GM23338 (cell line): ENCODE results near the gene SPX. TPM values are rescaled to one million over a fixed set of nuclear protein-coding genes. Genes with fewer than 3 reads are reported as not detected.

Source experiments
- ATAC-seq: fragments of 200-7000 bp; cut with Tn5 transposase; 3 replicates; pipeline ENCODE4 v1.9.1; 2020
- DNase-seq: peaks from one replicate; pipeline ENCODE4 v3.0.0-alpha.2; 2015; ENCODE audit warnings: low spot score
- H2AFZ ChIP-seq: fragments of 200-600 bp; sonication (generic); 2 replicates; pipeline ENCODE4 v1.8.0; 2016; ENCODE audit warnings: antibody characterized with exemption, mild to moderate bottlenecking, moderate library complexity
- H3F3A ChIP-seq: fragments of 200-600 bp; sonication (generic); replicated peaks from 2 replicates; pipeline ENCODE4 v1.8.0; 2017; ENCODE audit warnings: antibody characterized with exemption, mixed run types, low read depth
- H3K27ac ChIP-seq: fragments of 200-600 bp; sonication (generic); 2 replicates; pipeline ENCODE4 v1.6.1; 2016; ENCODE audit warnings: low read depth
- H3K27me3 ChIP-seq: fragments of 200-600 bp; sonication (generic); 2 replicates; pipeline ENCODE4 v1.8.0; 2016; ENCODE audit warnings: mild to moderate bottlenecking, mixed run types, moderate library complexity; ENCODE audit not compliant: insufficient read depth
- H3K36me3 ChIP-seq: fragments of 200-600 bp; sonication (generic); 2 replicates; pipeline ENCODE4 v1.8.0; 2016; ENCODE audit warnings: mild to moderate bottlenecking; ENCODE audit not compliant: insufficient read depth
- H3K4me1 ChIP-seq: fragments of 200-600 bp; sonication (generic); 2 replicates; pipeline ENCODE4 v1.8.0; 2016; ENCODE audit warnings: mild to moderate bottlenecking, moderate library complexity; ENCODE audit not compliant: insufficient read depth
- H3K4me2 ChIP-seq: fragments of 200-600 bp; sonication (generic); 2 replicates; pipeline ENCODE4 v1.7.1; 2017; ENCODE audit warnings: mixed run types
- H3K4me3 ChIP-seq: fragments of 200-600 bp; sonication (generic); 2 replicates; pipeline ENCODE4 v1.6.1; 2016; ENCODE audit warnings: mixed run types
- H3K79me2 ChIP-seq: fragments of 200-600 bp; sonication (generic); replicated peaks from 2 replicates; pipeline ENCODE4 v1.8.0; 2017; ENCODE audit warnings: mild to moderate bottlenecking; ENCODE audit not compliant: insufficient read depth
- H3K9me2 ChIP-seq: fragments of 200-600 bp; sonication (generic); 2 replicates; pipeline ENCODE4 v1.8.0; 2017; ENCODE audit not compliant: insufficient read depth
- H4K20me1 ChIP-seq: fragments of 200-600 bp; sonication (generic); replicated peaks from 2 replicates; pipeline ENCODE4 v1.8.0; 2017; ENCODE audit warnings: mild to moderate bottlenecking; ENCODE audit not compliant: insufficient read depth
- H3K27ac Mint-ChIP-seq: 2 replicates; pipeline ENCODE4 v1.8.0; 2020; ENCODE audit warnings: inconsistent platforms, mild to moderate bottlenecking, moderate library complexity, mixed read lengths
- H3K27me3 Mint-ChIP-seq: 3 replicates; pipeline ENCODE4 v1.8.0; 2022; ENCODE audit warnings: low read depth, mild to moderate bottlenecking, moderate library complexity, mixed read lengths, inconsistent platforms; ENCODE audit not compliant: insufficient read depth, poor library complexity
- H3K36me3 Mint-ChIP-seq: 3 replicates; pipeline ENCODE4 v1.8.0; 2021; ENCODE audit warnings: low read depth, mild to moderate bottlenecking, inconsistent platforms, moderate library complexity, mixed read lengths
- H3K4me1 Mint-ChIP-seq: 3 replicates; pipeline ENCODE4 v1.8.0; 2020; ENCODE audit warnings: mild to moderate bottlenecking, inconsistent platforms, mixed read lengths
- H3K4me3 Mint-ChIP-seq: 3 replicates; pipeline ENCODE4 v1.8.0; 2021; ENCODE audit warnings: moderate library complexity, mild to moderate bottlenecking, inconsistent platforms, mixed read lengths
- H3K9me3 Mint-ChIP-seq: 3 replicates; pipeline ENCODE4 v1.8.0; 2020; ENCODE audit warnings: moderate library complexity, mild to moderate bottlenecking, inconsistent platforms, mixed read lengths
- CREB1 ChIP-seq: fragments of 250-450 bp; sonication (Bioruptor Pico); IDR thresholded peaks from 2 replicates; pipeline ENCODE4 v1.5.0; 2020; ENCODE audit warnings: low read depth, mild to moderate bottlenecking, moderate library complexity
- CTCF ChIP-seq, 2 experiments: fragments of 200-600 bp in 1 of 2; sonication (generic) in 1 of 2; conservative IDR thresholded peaks; 2 replicates each; pipeline versions ENCODE4 v1.5.1 to v1.6.1; 2016 to 2017; ENCODE audit warnings: antibody characterized with exemption in 2 of 2, low read depth in 2 of 2, mild to moderate bottlenecking in 2 of 2, moderate library complexity in 1 of 2
- EZH2 ChIP-seq: fragments of 200-600 bp; sonication (generic); IDR thresholded peaks from one replicate; pipeline ENCODE4 v1.8.0; 2017; ENCODE audit warnings: antibody characterized with exemption, mild to moderate bottlenecking, low read depth; ENCODE audit not compliant: unreplicated experiment
- EZH2phosphoT487 ChIP-seq: fragments of 200-600 bp; sonication (generic); IDR thresholded peaks from one replicate; pipeline ENCODE4 v1.8.1; 2018; ENCODE audit warnings: antibody characterized with exemption; ENCODE audit not compliant: unreplicated experiment
- JUNB ChIP-seq: IDR thresholded peaks from one replicate; pipeline ENCODE4 v1.6.1; 2016; ENCODE audit warnings: antibody characterized with exemption; ENCODE audit not compliant: unreplicated experiment
- NANOG ChIP-seq: IDR thresholded peaks from 2 replicates; pipeline ENCODE4 v1.6.1; 2016; ENCODE audit warnings: antibody characterized with exemption, borderline replicate concordance
- POLR2AphosphoS5 ChIP-seq: IDR thresholded peaks from 2 replicates; pipeline ENCODE4 v1.6.1; 2016; ENCODE audit warnings: antibody characterized with exemption, low read depth
- REST ChIP-seq: IDR thresholded peaks from one replicate; pipeline ENCODE4 v1.6.1; 2018; ENCODE audit warnings: antibody characterized with exemption; ENCODE audit not compliant: unreplicated experiment
- STAT1 ChIP-seq: IDR thresholded peaks from one replicate; pipeline ENCODE4 v1.6.1; 2016; ENCODE audit warnings: antibody characterized with exemption; ENCODE audit not compliant: unreplicated experiment
- ZNF114 ChIP-seq: fragments of 250-450 bp; sonication (Bioruptor Pico); IDR thresholded peaks from 2 replicates; pipeline ENCODE4 v1.5.0; 2020; ENCODE audit warnings: mild to moderate bottlenecking, moderate library complexity
- ZNF331 ChIP-seq: fragments of 250-450 bp; sonication (Bioruptor Pico); IDR thresholded peaks from 2 replicates; pipeline ENCODE4 v1.5.0; 2020; ENCODE audit warnings: low read depth, mild to moderate bottlenecking, moderate library complexity
- ZNF462 ChIP-seq: fragments of 250-450 bp; sonication (Bioruptor Pico); IDR thresholded peaks from 2 replicates; pipeline ENCODE4 v1.5.0; 2020; ENCODE audit warnings: mild to moderate bottlenecking, moderate library complexity
- polyA plus RNA-seq: library from polyadenylated mRNA; unstranded; fragments of >200 nt; fragmentation: Nextera tagmentation; extraction: Ambion mirVana; gene quantifications from 2 replicates; pipeline ENCODE4 v1.2.1, GENCODE V29; 2016
- total RNA-seq: library from RNA; depleted of rRNA; stranded (reverse); fragments of >200 nt; shearing (Covaris generic); gene quantifications from 2 replicates; pipeline ENCODE4 v1.2.3, GENCODE V29; 2014

The SPX gene
- total and polyA plus RNA-seq, 2 experiments from 2014 or later, result 1.3 TPM

DNA sequence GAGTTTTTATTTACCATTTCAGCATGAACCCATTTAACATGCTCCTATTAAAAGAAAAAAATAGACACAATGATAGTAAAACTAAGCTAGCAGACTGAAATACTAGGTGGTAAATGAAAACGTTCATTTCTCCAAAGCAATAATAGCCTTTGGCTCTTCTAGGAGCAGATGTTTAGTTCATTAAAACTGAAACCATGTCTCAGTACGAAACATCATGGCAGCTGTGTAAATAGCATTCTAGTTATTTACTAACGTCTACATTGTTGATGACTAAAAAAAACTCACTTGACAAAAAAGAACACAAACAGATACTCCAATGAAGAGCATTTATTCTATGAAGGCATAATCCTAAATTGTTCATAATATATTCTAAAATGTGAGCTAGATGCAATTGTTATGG lies 42.6 kb upstream of the SPX start (continued):
- TF ChIP-seq CTCF (conservative IDR thresholded peaks at IDR 0.05; ENCODE audit: low read depth in 2 of 2) (no peak), POLR2AphosphoS5 (no peak), JUNB (no peak), ZNF331 (no peak), STAT1 (no peak)

- peaks cover 8% of the 10 kb centered on the region for H3K36me3 ChIP-seq
- no peak overlapping the region for H3K27ac ChIP-seq
- H3K27ac Mint-ChIP-seq, result no peak overlapping the region
- H3F3A ChIP-seq, result no peaks in the 10 kb centered on the region
- no peaks in the 10 kb centered on the region for H3K4me1 Mint-ChIP-seq
- H3K4me3 Mint-ChIP-seq, result no peak overlapping the region
- H3K36me3 Mint-ChIP-seq, result peaks cover 6% of the 10 kb centered on the region; the same call in 2 of the 3 replicates
- DNase-seq, result no peak
- no peak for ATAC-seq
- no peak overlapping the region for H3K4me2 ChIP-seq
- H3K27me3 Mint-ChIP-seq, result peaks cover 1% of the 10 kb centered on the region
- no peaks in the 10 kb centered on the region for H3K9me3 Mint-ChIP-seq
- no peaks in the 10 kb centered on the region for H3K4me1 ChIP-seq
- no peaks in the 10 kb centered on the region for H3K9me2 ChIP-seq
- H3K79me2 ChIP-seq, result no peaks in the 10 kb centered on the region
- no peak overlapping the region for H2AFZ ChIP-seq
- no peaks in the 10 kb centered on the region for H4K20me1 ChIP-seq
- H3K4me3 ChIP-seq, result no peak overlapping the region
- H3K27me3 ChIP-seq, result no peaks in the 10 kb centered on the region
- TF ChIP-seq ZNF462 (CRISPR knock-in tag) (no peak), POLR2AphosphoS5 (no peak), CTCF (conservative IDR thresholded peaks at IDR 0.05; ENCODE audit: low read depth in 2 of 2) (no peak), ZNF331 (no peak), STAT1 (no peak), ZNF114 (no peak), REST (no peak), CREB1 (CRISPR knock-in tag) (no peak), NANOG (no peak), EZH2phosphoT487 (no peak), EZH2 (no peak)
Observed at GRCh38 chr12:21485998-21486397, 40.1 kb upstream of the SPX start.
